PFSK-1 (cell line): Measurements from ENCODE around the gene ZEB1.

Experiments used
- FOXP2 ChIP-seq: optimal IDR thresholded peaks from 2 replicates; pipeline ENCODE3; 2011; ENCODE audit warnings: borderline replicate concordance, control low read depth, inconsistent platforms; ENCODE audit not compliant: insufficient read depth; ENCODE audit errors: extremely low read length, extremely low read depth
- POLR2AphosphoS5 ChIP-seq: IDR thresholded peaks from 2 replicates; pipeline ENCODE4 v1.6.1; 2012; ENCODE audit warnings: low read depth, mild to moderate bottlenecking, control low read depth, low read length, moderate library complexity
- REST ChIP-seq, 2 experiments: IDR thresholded peaks; 2 replicates each; pipeline versions ENCODE4 v1.6.1 to v1.8.0; 2011 to 2012; ENCODE audit warnings: low read depth in 2 of 2, low read length in 2 of 2, control low read depth in 1 of 2, inconsistent platforms in 1 of 2, mild to moderate bottlenecking in 1 of 2, moderate library complexity in 1 of 2; ENCODE audit not compliant: insufficient read depth in 1 of 2
- SIN3A ChIP-seq: IDR thresholded peaks from 2 replicates; pipeline ENCODE4 v1.6.1; 2012; ENCODE audit warnings: mild to moderate bottlenecking, low read length, moderate library complexity, borderline replicate concordance; ENCODE audit not compliant: insufficient read depth
- TAF1 ChIP-seq: IDR thresholded peaks from 2 replicates; pipeline ENCODE4 v1.6.1; 2012; ENCODE audit warnings: low read length, control low read depth, borderline replicate concordance; ENCODE audit not compliant: insufficient read depth

Gene ZEB1

GRCh38 chr10:31291123-31291522 lies 27.9 kb upstream of the ZEB1 start:
- TF ChIP-seq REST (IDR thresholded peaks at IDR 0.05; ENCODE audit: insufficient read depth in 1 of 2, low read depth in 2 of 2, low read length in 2 of 2), result no peak
- TF ChIP-seq SIN3A, result no peak
- no peak for TF ChIP-seq TAF1
- TF ChIP-seq POLR2AphosphoS5, result no peak
- no peak for TF ChIP-seq FOXP2

GRCh38 chr10:31294558-31294957 lies 24.5 kb upstream of the ZEB1 start:
- TF ChIP-seq FOXP2 (no peak), REST (IDR thresholded peaks at IDR 0.05; ENCODE audit: insufficient read depth in 1 of 2, low read depth in 2 of 2, low read length in 2 of 2) (no peak), SIN3A (no peak), TAF1 (no peak)

GRCh38 chr10:31296754-31297153 lies 22.3 kb upstream of the ZEB1 start:
- no peak for TF ChIP-seq TAF1
- no peak for TF ChIP-seq FOXP2
- no peak for TF ChIP-seq REST (IDR thresholded peaks at IDR 0.05; ENCODE audit: insufficient read depth in 1 of 2, low read depth in 2 of 2, low read length in 2 of 2)
- no peak for TF ChIP-seq POLR2AphosphoS5
- TF ChIP-seq SIN3A, result no peak

GRCh38 chr10:31299119-31299518 lies 19.9 kb upstream of the ZEB1 start:
- TF ChIP-seq TAF1 (no peak), POLR2AphosphoS5 (no peak), FOXP2 (no peak), SIN3A (no peak), REST (IDR thresholded peaks at IDR 0.05; ENCODE audit: insufficient read depth in 1 of 2, low read depth in 2 of 2, low read length in 2 of 2) (no peak)

- no peak for TF ChIP-seq REST (IDR thresholded peaks at IDR 0.05; ENCODE audit: insufficient read depth in 1 of 2, low read depth in 2 of 2, low read length in 2 of 2)
- no peak for TF ChIP-seq SIN3A
- TF ChIP-seq TAF1, result no peak
- no peak for TF ChIP-seq FOXP2
- no peak for TF ChIP-seq POLR2AphosphoS5
Measured at GRCh38 chr10:31303212-31303611, 15.8 kb upstream of the ZEB1 start.
